GM23338 (cell line): ENCODE data around the gene NIM1K. TPM values are rescaled to one million over a fixed set of nuclear protein-coding genes. Genes with fewer than 3 reads are reported as not detected.

Experiments
- ATAC-seq: fragments of 200-7000 bp; cut with Tn5 transposase; 3 replicates; pipeline ENCODE4 v1.9.1; 2020
- DNase-seq: peaks from one replicate; pipeline ENCODE4 v3.0.0-alpha.2; 2015; ENCODE audit warnings: low spot score
- H2AFZ ChIP-seq: fragments of 200-600 bp; sonication (generic); 2 replicates; pipeline ENCODE4 v1.8.0; 2016; ENCODE audit warnings: antibody characterized with exemption, mild to moderate bottlenecking, moderate library complexity
- H3F3A ChIP-seq: fragments of 200-600 bp; sonication (generic); replicated peaks from 2 replicates; pipeline ENCODE4 v1.8.0; 2017; ENCODE audit warnings: antibody characterized with exemption, mixed run types, low read depth
- H3K27ac ChIP-seq: fragments of 200-600 bp; sonication (generic); 2 replicates; pipeline ENCODE4 v1.6.1; 2016; ENCODE audit warnings: low read depth
- H3K27me3 ChIP-seq: fragments of 200-600 bp; sonication (generic); 2 replicates; pipeline ENCODE4 v1.8.0; 2016; ENCODE audit warnings: mild to moderate bottlenecking, mixed run types, moderate library complexity; ENCODE audit not compliant: insufficient read depth
- H3K36me3 ChIP-seq: fragments of 200-600 bp; sonication (generic); 2 replicates; pipeline ENCODE4 v1.8.0; 2016; ENCODE audit warnings: mild to moderate bottlenecking; ENCODE audit not compliant: insufficient read depth
- H3K4me1 ChIP-seq: fragments of 200-600 bp; sonication (generic); 2 replicates; pipeline ENCODE4 v1.8.0; 2016; ENCODE audit warnings: mild to moderate bottlenecking, moderate library complexity; ENCODE audit not compliant: insufficient read depth
- H3K4me2 ChIP-seq: fragments of 200-600 bp; sonication (generic); 2 replicates; pipeline ENCODE4 v1.7.1; 2017; ENCODE audit warnings: mixed run types
- H3K4me3 ChIP-seq: fragments of 200-600 bp; sonication (generic); 2 replicates; pipeline ENCODE4 v1.6.1; 2016; ENCODE audit warnings: mixed run types
- H3K79me2 ChIP-seq: fragments of 200-600 bp; sonication (generic); replicated peaks from 2 replicates; pipeline ENCODE4 v1.8.0; 2017; ENCODE audit warnings: mild to moderate bottlenecking; ENCODE audit not compliant: insufficient read depth
- H3K9me2 ChIP-seq: fragments of 200-600 bp; sonication (generic); 2 replicates; pipeline ENCODE4 v1.8.0; 2017; ENCODE audit not compliant: insufficient read depth
- H4K20me1 ChIP-seq: fragments of 200-600 bp; sonication (generic); replicated peaks from 2 replicates; pipeline ENCODE4 v1.8.0; 2017; ENCODE audit warnings: mild to moderate bottlenecking; ENCODE audit not compliant: insufficient read depth
- H3K27ac Mint-ChIP-seq: 2 replicates; pipeline ENCODE4 v1.8.0; 2020; ENCODE audit warnings: inconsistent platforms, mild to moderate bottlenecking, moderate library complexity, mixed read lengths
- H3K27me3 Mint-ChIP-seq: 3 replicates; pipeline ENCODE4 v1.8.0; 2022; ENCODE audit warnings: low read depth, mild to moderate bottlenecking, moderate library complexity, mixed read lengths, inconsistent platforms; ENCODE audit not compliant: insufficient read depth, poor library complexity
- H3K36me3 Mint-ChIP-seq: 3 replicates; pipeline ENCODE4 v1.8.0; 2021; ENCODE audit warnings: low read depth, mild to moderate bottlenecking, inconsistent platforms, moderate library complexity, mixed read lengths
- H3K4me1 Mint-ChIP-seq: 3 replicates; pipeline ENCODE4 v1.8.0; 2020; ENCODE audit warnings: mild to moderate bottlenecking, inconsistent platforms, mixed read lengths
- H3K4me3 Mint-ChIP-seq: 3 replicates; pipeline ENCODE4 v1.8.0; 2021; ENCODE audit warnings: moderate library complexity, mild to moderate bottlenecking, inconsistent platforms, mixed read lengths
- H3K9me3 Mint-ChIP-seq: 3 replicates; pipeline ENCODE4 v1.8.0; 2020; ENCODE audit warnings: moderate library complexity, mild to moderate bottlenecking, inconsistent platforms, mixed read lengths
- EZH2 ChIP-seq: fragments of 200-600 bp; sonication (generic); IDR thresholded peaks from one replicate; pipeline ENCODE4 v1.8.0; 2017; ENCODE audit warnings: antibody characterized with exemption, mild to moderate bottlenecking, low read depth; ENCODE audit not compliant: unreplicated experiment
- EZH2phosphoT487 ChIP-seq: fragments of 200-600 bp; sonication (generic); IDR thresholded peaks from one replicate; pipeline ENCODE4 v1.8.1; 2018; ENCODE audit warnings: antibody characterized with exemption; ENCODE audit not compliant: unreplicated experiment
- polyA plus RNA-seq: library from polyadenylated mRNA; unstranded; fragments of >200 nt; fragmentation: Nextera tagmentation; extraction: Ambion mirVana; gene quantifications from 2 replicates; pipeline ENCODE4 v1.2.1, GENCODE V29; 2016
- total RNA-seq: library from RNA; depleted of rRNA; stranded (reverse); fragments of >200 nt; shearing (Covaris generic); gene quantifications from 2 replicates; pipeline ENCODE4 v1.2.3, GENCODE V29; 2014
- TF ChIP-seq, protein P1 (sequence below): fragments of 250-450 bp; sonication (Bioruptor Pico); IDR thresholded peaks from 2 replicates; pipeline ENCODE4 v1.5.0; 2020; ENCODE audit warnings: mild to moderate bottlenecking, moderate library complexity

The NIM1K gene
- total and polyA plus RNA-seq, 2 experiments from 2014 or later = not detected

DNA sequence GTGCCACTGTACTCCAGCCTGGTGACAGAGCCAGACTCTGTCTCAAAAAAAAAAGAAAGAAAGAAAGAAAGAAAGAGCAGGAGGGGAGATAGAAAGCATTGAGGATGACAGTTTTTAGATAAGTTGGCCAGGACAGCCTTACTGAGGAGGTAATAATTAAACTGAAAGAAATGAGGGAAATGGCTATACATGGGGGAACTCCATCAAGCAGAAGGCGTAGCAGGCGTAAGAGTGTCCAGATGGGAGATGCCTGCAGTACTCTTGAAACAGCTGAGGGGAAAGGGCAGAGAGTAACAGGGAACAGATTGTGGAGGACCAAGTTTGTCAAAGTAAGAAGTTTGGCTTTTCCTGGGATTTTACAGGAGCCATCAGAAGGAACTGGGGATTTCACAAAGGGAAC, 63.7 kb downstream of the NIM1K start (continued):
- TF ChIP-seq, protein P1, sequence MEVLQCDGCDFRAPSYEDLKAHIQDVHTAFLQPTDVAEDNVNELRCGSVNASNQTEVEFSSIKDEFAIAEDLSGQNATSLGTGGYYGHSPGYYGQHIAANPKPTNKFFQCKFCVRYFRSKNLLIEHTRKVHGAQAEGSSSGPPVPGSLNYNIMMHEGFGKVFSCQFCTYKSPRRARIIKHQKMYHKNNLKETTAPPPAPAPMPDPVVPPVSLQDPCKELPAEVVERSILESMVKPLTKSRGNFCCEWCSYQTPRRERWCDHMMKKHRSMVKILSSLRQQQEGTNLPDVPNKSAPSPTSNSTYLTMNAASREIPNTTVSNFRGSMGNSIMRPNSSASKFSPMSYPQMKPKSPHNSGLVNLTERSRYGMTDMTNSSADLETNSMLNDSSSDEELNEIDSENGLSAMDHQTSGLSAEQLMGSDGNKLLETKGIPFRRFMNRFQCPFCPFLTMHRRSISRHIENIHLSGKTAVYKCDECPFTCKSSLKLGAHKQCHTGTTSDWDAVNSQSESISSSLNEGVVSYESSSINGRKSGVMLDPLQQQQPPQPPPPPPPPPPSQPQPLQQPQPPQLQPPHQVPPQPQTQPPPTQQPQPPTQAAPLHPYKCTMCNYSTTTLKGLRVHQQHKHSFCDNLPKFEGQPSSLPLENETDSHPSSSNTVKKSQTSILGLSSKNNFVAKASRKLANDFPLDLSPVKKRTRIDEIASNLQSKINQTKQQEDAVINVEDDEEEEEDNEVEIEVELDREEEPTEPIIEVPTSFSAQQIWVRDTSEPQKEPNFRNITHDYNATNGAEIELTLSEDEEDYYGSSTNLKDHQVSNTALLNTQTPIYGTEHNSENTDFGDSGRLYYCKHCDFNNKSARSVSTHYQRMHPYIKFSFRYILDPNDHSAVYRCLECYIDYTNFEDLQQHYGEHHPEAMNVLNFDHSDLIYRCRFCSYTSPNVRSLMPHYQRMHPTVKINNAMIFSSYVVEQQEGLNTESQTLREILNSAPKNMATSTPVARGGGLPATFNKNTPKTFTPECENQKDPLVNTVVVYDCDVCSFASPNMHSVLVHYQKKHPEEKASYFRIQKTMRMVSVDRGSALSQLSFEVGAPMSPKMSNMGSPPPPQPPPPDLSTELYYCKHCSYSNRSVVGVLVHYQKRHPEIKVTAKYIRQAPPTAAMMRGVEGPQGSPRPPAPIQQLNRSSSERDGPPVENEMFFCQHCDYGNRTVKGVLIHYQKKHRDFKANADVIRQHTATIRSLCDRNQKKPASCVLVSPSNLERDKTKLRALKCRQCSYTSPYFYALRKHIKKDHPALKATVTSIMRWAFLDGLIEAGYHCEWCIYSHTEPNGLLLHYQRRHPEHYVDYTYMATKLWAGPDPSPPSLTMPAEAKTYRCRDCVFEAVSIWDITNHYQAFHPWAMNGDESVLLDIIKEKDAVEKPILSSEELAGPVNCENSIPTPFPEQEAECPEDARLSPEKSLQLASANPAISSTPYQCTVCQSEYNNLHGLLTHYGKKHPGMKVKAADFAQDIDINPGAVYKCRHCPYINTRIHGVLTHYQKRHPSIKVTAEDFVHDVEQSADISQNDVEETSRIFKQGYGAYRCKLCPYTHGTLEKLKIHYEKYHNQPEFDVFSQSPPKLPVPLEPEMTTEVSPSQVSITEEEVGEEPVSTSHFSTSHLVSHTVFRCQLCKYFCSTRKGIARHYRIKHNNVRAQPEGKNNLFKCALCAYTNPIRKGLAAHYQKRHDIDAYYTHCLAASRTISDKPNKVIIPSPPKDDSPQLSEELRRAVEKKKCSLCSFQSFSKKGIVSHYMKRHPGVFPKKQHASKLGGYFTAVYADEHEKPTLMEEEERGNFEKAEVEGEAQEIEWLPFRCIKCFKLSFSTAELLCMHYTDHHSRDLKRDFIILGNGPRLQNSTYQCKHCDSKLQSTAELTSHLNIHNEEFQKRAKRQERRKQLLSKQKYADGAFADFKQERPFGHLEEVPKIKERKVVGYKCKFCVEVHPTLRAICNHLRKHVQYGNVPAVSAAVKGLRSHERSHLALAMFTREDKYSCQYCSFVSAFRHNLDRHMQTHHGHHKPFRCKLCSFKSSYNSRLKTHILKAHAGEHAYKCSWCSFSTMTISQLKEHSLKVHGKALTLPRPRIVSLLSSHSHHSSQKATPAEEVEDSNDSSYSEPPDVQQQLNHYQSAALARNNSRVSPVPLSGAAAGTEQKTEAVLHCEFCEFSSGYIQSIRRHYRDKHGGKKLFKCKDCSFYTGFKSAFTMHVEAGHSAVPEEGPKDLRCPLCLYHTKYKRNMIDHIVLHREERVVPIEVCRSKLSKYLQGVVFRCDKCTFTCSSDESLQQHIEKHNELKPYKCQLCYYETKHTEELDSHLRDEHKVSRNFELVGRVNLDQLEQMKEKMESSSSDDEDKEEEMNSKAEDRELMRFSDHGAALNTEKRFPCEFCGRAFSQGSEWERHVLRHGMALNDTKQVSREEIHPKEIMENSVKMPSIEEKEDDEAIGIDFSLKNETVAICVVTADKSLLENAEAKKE (CRISPR knock-in tag) = no peak

DNA sequence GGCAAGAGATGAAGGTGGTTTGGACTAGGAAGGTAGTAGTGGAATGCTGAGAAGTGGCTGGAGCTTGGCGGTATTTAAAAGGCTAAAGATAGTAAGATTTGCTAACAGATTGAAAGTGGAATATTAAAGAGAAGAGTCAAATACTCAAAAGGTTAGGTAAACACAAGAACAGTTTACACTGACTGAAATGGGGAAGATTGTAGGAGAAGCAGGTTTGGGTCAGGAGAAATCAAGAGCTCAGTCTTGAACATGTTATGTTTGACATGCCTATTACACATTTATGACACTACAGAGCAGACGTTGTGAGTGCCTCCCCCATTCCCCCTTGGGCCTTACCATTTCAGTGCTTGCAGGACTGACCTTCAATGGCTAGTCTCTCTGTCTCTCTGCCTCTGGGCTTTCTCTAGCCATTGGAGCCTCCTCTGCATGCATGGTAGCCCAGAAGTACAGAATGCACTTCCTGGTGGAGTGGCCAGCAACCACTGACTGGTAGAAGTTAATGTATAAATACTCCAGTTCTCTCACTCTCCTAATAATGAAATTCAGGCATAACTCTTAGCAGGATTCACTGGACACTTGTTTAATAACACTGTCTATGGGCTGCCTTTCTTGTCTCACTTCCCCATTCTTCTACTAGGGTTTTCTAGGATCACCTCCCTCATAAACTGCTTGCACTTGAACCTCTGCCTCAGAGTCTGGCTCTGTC, 64.4 kb downstream of the NIM1K start:
- Histone ChIP-seq H3K27me3 (no peaks in the 10 kb centered on the region), H3K4me1 (no peaks in the 10 kb centered on the region), H2AFZ (0 out of 2 replicates have a peak overlapping the region, but pooled peaks have one; percentile 7), H3K9me2 (no peaks in the 10 kb centered on the region), H3K79me2 (no peaks in the 10 kb centered on the region), H3K36me3 (no peaks in the 10 kb centered on the region), H3K27ac (no peak overlapping the region), H3F3A (no peaks in the 10 kb centered on the region), H3K4me3 (no peak overlapping the region), H3K4me2 (no peak overlapping the region), H4K20me1 (no peaks in the 10 kb centered on the region; the same call in 1 of the 2 replicates)
- Mint-ChIP-seq H3K27me3 (no peaks in the 10 kb centered on the region), H3K4me1 (no peaks in the 10 kb centered on the region), H3K4me3 (no peak overlapping the region), H3K27ac (no peak overlapping the region), H3K9me3 (no peaks in the 10 kb centered on the region; the same call in 2 of the 3 replicates), H3K36me3 (no peaks in the 10 kb centered on the region)
- TF ChIP-seq, protein P1 (CRISPR knock-in tag) = no peak
- TF ChIP-seq EZH2 (no peak), EZH2phosphoT487 (no peak)
- DNase-seq = no peak
- no peak for ATAC-seq
